Fibroblast of mammary gland (primary cell): ENCODE data around the gene TCEA2.

ENCODE experiments used
- DNase-seq: peaks from one replicate; pipeline ENCODE4 v3.0.0-alpha.2; 2010; ENCODE audit warnings: low read depth
- H3K4me3 ChIP-seq: 2 replicates; pipeline ENCODE4 v1.5.1; 2011; ENCODE audit warnings: low read depth, mild to moderate bottlenecking, low read length, moderate library complexity; ENCODE audit not compliant: control insufficient read depth
- TF ChIP-seq, protein P1 (sequence below): conservative IDR thresholded peaks from 2 replicates; pipeline ENCODE4 v1.5.1; 2011; ENCODE audit warnings: low read depth, low read length, inconsistent platforms; ENCODE audit not compliant: control insufficient read depth, insufficient read depth

TCEA2 gene

DNA sequence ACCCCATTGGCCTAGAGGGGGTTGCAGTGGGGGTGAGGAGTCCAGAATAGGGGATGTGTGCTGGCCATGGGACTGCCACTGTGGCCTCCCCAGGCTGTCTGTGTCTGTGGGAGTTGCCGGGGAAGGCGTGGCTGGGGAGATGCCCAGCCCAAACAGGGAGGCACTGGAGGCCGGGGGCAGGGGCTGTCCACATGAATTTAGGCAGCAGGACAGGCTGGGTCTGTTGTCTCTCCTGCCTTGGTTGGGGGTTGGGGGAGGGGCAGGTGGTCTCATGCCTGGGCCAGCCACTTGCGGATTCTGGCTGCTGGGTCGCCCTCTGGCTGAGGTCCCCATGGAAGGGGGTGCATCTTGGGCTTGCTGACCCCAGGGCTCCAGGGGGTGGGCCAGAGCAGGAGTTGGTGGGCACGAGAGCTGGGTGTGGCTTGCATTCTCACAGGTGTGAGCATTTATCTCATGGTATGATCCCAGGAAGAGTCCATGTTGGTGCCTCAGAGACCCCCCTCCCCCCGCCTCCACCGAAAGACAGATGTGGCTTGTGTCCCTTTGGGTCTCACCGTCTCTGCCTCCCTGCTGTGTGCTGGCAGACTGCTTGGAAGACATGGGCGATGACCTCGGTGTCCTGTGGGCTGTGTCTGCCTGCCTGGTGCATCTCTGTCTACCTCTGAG is 17.5 kb upstream of the TCEA2 start:
- H3K4me3 ChIP-seq = no peak overlapping the region
- DNase-seq = no peak
- TF ChIP-seq, protein P1, sequence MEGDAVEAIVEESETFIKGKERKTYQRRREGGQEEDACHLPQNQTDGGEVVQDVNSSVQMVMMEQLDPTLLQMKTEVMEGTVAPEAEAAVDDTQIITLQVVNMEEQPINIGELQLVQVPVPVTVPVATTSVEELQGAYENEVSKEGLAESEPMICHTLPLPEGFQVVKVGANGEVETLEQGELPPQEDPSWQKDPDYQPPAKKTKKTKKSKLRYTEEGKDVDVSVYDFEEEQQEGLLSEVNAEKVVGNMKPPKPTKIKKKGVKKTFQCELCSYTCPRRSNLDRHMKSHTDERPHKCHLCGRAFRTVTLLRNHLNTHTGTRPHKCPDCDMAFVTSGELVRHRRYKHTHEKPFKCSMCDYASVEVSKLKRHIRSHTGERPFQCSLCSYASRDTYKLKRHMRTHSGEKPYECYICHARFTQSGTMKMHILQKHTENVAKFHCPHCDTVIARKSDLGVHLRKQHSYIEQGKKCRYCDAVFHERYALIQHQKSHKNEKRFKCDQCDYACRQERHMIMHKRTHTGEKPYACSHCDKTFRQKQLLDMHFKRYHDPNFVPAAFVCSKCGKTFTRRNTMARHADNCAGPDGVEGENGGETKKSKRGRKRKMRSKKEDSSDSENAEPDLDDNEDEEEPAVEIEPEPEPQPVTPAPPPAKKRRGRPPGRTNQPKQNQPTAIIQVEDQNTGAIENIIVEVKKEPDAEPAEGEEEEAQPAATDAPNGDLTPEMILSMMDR = no peak

DNA sequence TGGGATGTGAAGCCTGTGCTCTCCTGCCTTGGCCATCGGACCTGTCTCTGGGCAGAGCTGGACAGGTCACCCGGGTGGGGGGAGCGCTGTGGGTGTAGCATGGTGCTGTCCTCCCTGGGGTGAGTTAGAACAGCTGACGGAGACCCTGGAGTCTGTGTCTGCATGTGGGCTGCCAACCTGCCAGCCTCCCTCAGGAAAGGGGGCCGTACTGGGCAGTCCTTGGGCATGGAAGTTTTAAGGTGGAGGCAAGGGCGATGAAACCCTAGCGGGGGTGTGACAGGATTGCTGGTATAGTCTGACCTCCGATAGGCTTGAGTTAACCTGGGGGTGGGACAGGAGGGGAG is 16.0 kb upstream of the TCEA2 start:
- no peak for DNase-seq
- TF ChIP-seq, protein P1 = no peak
- H3K4me3 ChIP-seq = no peak overlapping the region

DNA sequence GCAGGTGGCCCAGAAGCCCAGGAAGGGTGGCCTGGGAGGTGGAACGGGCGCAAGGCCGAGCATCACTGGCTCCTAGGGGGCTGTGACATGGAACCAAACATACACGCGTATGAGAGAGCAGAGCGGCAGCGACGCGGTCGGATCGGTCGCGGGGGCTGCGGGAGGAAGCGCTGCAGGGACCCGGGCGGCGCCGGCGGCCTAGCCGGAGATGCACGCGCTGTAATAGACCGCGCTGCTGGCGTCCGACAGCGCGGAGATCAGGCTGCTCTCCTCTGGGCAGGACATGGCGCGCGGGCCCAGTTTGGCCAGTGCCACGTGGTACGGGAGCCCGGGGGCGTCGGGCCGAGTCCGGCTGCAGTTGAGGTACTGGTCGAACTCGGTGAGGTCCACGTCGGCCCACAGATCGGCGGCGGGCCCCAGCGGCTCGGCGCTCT is 15.0 kb upstream of the TCEA2 start:
- TF ChIP-seq, protein P1 = no peak
- no peak for DNase-seq
- H3K4me3 ChIP-seq = no peak overlapping the region

GRCh38 chr20:64048402-64049044 is 14.5 kb upstream of the TCEA2 start:
- no peak for DNase-seq
- no peak overlapping the region for H3K4me3 ChIP-seq
- TF ChIP-seq, protein P1 = no peak

- H3K4me3 ChIP-seq = no peak within 1 kb of the TSS
- TF ChIP-seq, protein P1 = no peak
- peak; percentile 19 for DNase-seq
These were observed 13.7 kb upstream of the TCEA2 start, which contains the start of gene SOX18 for GRCh38 chr20:64049060-64049877. SOX18 (minus strand) TSS chr20:64049639; CDS start chr20:64049516, 123 bp downstream.

DNA sequence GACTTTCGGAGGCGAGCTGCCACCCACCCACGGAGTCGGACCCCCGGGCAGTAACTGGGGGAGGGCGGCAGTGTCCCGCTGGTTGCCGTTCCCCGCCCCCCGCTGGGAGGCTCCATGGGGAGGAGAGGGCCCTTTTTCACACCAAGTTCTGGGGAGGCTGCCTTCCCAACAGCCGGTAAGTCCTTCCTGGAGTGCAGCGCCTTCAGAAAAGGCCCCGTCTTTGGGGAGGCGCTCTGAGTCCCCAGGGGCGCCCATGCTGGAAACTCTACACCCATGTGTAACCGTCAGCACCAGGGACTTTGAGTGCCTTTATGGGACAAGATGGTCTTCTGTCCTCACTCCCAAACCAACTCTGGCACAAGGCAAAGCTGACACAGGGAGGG is 13.1 kb upstream of the TCEA2 start:
- no peak for DNase-seq
- TF ChIP-seq, protein P1 = no peak
- no peak overlapping the region for H3K4me3 ChIP-seq
